Uterus (tissue), 4 donors: Measurements from ENCODE around the gene CNOT2. TPM values are rescaled to one million over a fixed set of nuclear protein-coding genes. Genes with fewer than 3 reads are reported as not detected.

ENCODE experiments used
- DNase-seq, 2 donors: peaks; one replicate each; pipeline ENCODE4 v3.0.0-alpha.2; 2019 to 2020
- H3K27ac ChIP-seq, 2 donors: fragments of 200-600 bp; sonication (generic); 1 replicate in 1 of 2; 2 replicates in 1 of 2; pipeline ENCODE4 v1.5.1; 2016 to 2018
- H3K27me3 ChIP-seq, 2 donors: fragments of 200-600 bp; sonication (generic); one replicate each; pipeline ENCODE4 v1.5.1; 2018 to 2019; ENCODE audit warnings: control low read depth in 1 of 2
- H3K36me3 ChIP-seq, 2 donors: fragments of 200-600 bp; sonication (generic); one replicate each; pipeline ENCODE4 v1.5.1; 2019; ENCODE audit warnings: control low read depth in 1 of 2
- H3K4me1 ChIP-seq, 2 donors: fragments of 200-600 bp; sonication (generic); one replicate each; pipeline ENCODE4 v1.5.1; 2018 to 2019; ENCODE audit warnings: control low read depth in 1 of 2
- H3K4me3 ChIP-seq, 2 donors: fragments of 200-600 bp; sonication (generic); 1 replicate in 1 of 2; 2 replicates in 1 of 2; pipeline ENCODE4 v1.5.1; 2018 to 2019; ENCODE audit warnings: mild to moderate bottlenecking in 1 of 2
- H3K9me3 ChIP-seq, 2 donors: fragments of 200-600 bp; sonication (generic); one replicate each; pipeline ENCODE4 v1.5.1; 2019; ENCODE audit warnings: control low read depth in 1 of 2
- POLR2A ChIP-seq, 2 donors: fragments of 450-650 bp; IDR thresholded peaks; one replicate each; pipeline ENCODE4 v1.6.1; 2016; ENCODE audit warnings: antibody characterized with exemption in 2 of 2, mild to moderate bottlenecking in 1 of 2, moderate library complexity in 1 of 2
- intact Hi-C: fragments of 100-400 bp; cut with DNase I; formaldehyde crosslinking; loops from one replicate; pipeline ENCODE4 v1.15.1; 2023; ENCODE audit warnings: low total_unique reads
- total RNA-seq, 4 donors: library from RNA; depleted of rRNA in 3 of 4; stranded (reverse); fragments of >200 nt in 3 of 4; gene quantifications; one replicate each; pipeline versions ENCODE4 v1.1.0 to v1.2.4, GENCODE V29; 2014 to 2023
- TF ChIP-seq, protein P1 (sequence below), 4 experiments: fragments of 200-600 bp in 2 of 4; fragments of 450-650 bp in 2 of 4; sonication (generic) in 2 of 4; IDR thresholded peaks; one replicate each; pipeline ENCODE4 v1.5.1; 2016 to 2019; ENCODE audit warnings: antibody characterized with exemption in 4 of 4, mild to moderate bottlenecking in 2 of 4, moderate library complexity in 1 of 4
- donor health status: DM: yes; HTN: yes; CAD: no.

CNOT2 gene
- total RNA-seq, 4 donors from 2014 or later: 97.7 to 320 (median 193) TPM

- no peak overlapping the region for H3K27ac ChIP-seq
- no peak for DNase-seq
- H3K27me3 ChIP-seq: no peaks in the 10 kb centered on the region
- H3K4me1 ChIP-seq: no peaks in the 10 kb centered on the region
- no peak overlapping the region for H3K4me3 ChIP-seq
- intact Hi-C loops: no loop called here
- TF ChIP-seq, protein P1, sequence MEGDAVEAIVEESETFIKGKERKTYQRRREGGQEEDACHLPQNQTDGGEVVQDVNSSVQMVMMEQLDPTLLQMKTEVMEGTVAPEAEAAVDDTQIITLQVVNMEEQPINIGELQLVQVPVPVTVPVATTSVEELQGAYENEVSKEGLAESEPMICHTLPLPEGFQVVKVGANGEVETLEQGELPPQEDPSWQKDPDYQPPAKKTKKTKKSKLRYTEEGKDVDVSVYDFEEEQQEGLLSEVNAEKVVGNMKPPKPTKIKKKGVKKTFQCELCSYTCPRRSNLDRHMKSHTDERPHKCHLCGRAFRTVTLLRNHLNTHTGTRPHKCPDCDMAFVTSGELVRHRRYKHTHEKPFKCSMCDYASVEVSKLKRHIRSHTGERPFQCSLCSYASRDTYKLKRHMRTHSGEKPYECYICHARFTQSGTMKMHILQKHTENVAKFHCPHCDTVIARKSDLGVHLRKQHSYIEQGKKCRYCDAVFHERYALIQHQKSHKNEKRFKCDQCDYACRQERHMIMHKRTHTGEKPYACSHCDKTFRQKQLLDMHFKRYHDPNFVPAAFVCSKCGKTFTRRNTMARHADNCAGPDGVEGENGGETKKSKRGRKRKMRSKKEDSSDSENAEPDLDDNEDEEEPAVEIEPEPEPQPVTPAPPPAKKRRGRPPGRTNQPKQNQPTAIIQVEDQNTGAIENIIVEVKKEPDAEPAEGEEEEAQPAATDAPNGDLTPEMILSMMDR (IDR thresholded peaks at IDR 0.05): no peak
- TF ChIP-seq POLR2A (IDR thresholded peaks at IDR 0.05): no peak
- peaks cover 0 to 19% of the 10 kb centered on the region in 2 donors for H3K9me3 ChIP-seq
- no peaks in the 10 kb centered on the region for H3K36me3 ChIP-seq
Measured at GRCh38 chr12:70213707-70214106, 29.5 kb upstream of the CNOT2 start.

DNA sequence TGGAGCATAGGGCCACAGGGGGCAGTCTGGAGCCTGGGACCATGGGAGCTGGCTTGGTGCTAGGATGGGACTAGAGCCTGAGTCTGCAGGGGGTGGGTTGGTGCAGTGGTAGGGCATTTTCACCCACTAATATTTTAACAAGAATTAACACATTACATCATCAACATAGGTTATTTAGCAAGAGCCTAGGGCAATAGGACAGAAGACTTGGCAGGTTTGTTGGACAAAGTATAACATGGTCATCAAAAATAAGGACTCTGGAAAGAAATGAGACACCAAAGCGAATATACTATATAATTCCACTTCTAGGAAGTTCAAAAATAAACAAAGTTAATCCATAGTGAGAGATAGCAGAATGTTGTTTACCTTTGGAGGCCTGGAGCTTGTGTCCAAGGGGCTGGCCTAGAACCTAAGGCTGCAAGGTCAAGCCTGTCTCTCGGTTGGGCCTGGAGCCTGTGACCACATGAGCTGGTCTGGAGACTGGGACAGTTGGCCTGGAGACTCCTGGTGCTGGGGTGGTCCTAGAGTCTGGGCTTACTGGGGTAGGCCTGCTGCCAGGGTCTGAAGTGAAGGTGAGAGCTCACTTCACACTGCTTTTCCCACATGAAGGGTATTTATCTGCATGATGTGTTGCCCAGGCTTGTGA, 28.1 kb upstream of the CNOT2 start:
- H3K4me1 ChIP-seq: no peaks in the 10 kb centered on the region
- no peak overlapping the region for H3K27ac ChIP-seq
- H3K4me3 ChIP-seq: no peak overlapping the region
- no peaks in the 10 kb centered on the region for H3K27me3 ChIP-seq
- DNase-seq: no peak
- H3K36me3 ChIP-seq: no peaks in the 10 kb centered on the region
- H3K9me3 ChIP-seq: peaks cover 0 to 13% of the 10 kb centered on the region in 2 donors
- intact Hi-C loops: no loop called here
- TF ChIP-seq, protein P1 (IDR thresholded peaks at IDR 0.05): no peak
- TF ChIP-seq POLR2A (IDR thresholded peaks at IDR 0.05): no peak

GRCh38 chr12:70217416-70217815, 25.8 kb upstream of the CNOT2 start:
- Histone ChIP-seq H3K27me3 (no peaks in the 10 kb centered on the region), H3K36me3 (no peaks in the 10 kb centered on the region), H3K27ac (no peak overlapping the region), H3K4me1 (no peaks in the 10 kb centered on the region), H3K9me3 (peaks cover 0 to 5% of the 10 kb centered on the region in 2 donors), H3K4me3 (no peak overlapping the region)
- intact Hi-C loops: no loop called here
- DNase-seq: no peak
- no peak for TF ChIP-seq POLR2A (IDR thresholded peaks at IDR 0.05)
- TF ChIP-seq, protein P1 (IDR thresholded peaks at IDR 0.05): no peak

GRCh38 chr12:70221626-70222025, 21.6 kb upstream of the CNOT2 start:
- Histone ChIP-seq H3K27ac (no peak overlapping the region), H3K27me3 (no peaks in the 10 kb centered on the region), H3K4me3 (no peak overlapping the region), H3K4me1 (no peaks in the 10 kb centered on the region), H3K36me3 (no peaks in the 10 kb centered on the region), H3K9me3 (no peaks in the 10 kb centered on the region)
- intact Hi-C loops: no loop called here
- no peak for TF ChIP-seq POLR2A (IDR thresholded peaks at IDR 0.05)
- TF ChIP-seq, protein P1 (IDR thresholded peaks at IDR 0.05): no peak
- DNase-seq: no peak

- no peak overlapping the region for H3K27ac ChIP-seq
Measured at GRCh38 chr12:70227911-70228310, 15.3 kb upstream of the CNOT2 start.

More at GRCh38 chr12:70227911-70228310, 15.3 kb upstream of the CNOT2 start:
- no peak overlapping the region for H3K4me3 ChIP-seq
- H3K9me3 ChIP-seq: no peaks in the 10 kb centered on the region
- TF ChIP-seq, protein P1 (IDR thresholded peaks at IDR 0.05): no peak
- TF ChIP-seq POLR2A (IDR thresholded peaks at IDR 0.05): no peak
- H3K4me1 ChIP-seq: no peaks in the 10 kb centered on the region
- no peak for DNase-seq
- no peaks in the 10 kb centered on the region for H3K36me3 ChIP-seq
- intact Hi-C loops: no loop called here
- H3K27me3 ChIP-seq: no peaks in the 10 kb centered on the region
